ENCODE results near the gene ATF1.
"Not testable (repeated sequence)": the region's sequence is repeated elsewhere in the genome, so short reads cannot be mapped to it uniquely, and the experiment has no call there.

Gene ATF1

GRCh38 chr12:50790081-50790480 is 26.2 kb downstream of the ATF1 start:
- no peak for DNase-seq

GRCh38 chr12:50799908-50800307 is 36.0 kb downstream of the ATF1 start:
- DNase-seq: no peak

GRCh38 chr12:50803230-50803875 is 39.5 kb downstream of the ATF1 start:
- no peak for DNase-seq

GRCh38 chr12:50806176-50806575 is 42.3 kb downstream of the ATF1 start:
- DNase-seq: no peak

GRCh38 chr12:50809131-50809530 is 45.2 kb downstream of the ATF1 start:
- not testable (repeated sequence) for DNase-seq

- not testable (repeated sequence) for DNase-seq
Observed at GRCh38 chr12:50814921-50815320, 51.0 kb downstream of the ATF1 start.

GRCh38 chr12:50820177-50820576 is 56.3 kb downstream of the ATF1 start:
- no peak for DNase-seq

GRCh38 chr12:50822082-50822481 is 58.2 kb downstream of the ATF1 start:
- no peak for DNase-seq

- DNase-seq: not testable (repeated sequence)
Observed at GRCh38 chr12:50823724-50824123, 59.8 kb downstream of the ATF1 start.

GRCh38 chr12:50824914-50825313 is 61.0 kb downstream of the ATF1 start:
- no peak for DNase-seq

GRCh38 chr12:50825372-50825838 is 61.5 kb downstream of the ATF1 start:
- DNase-seq: peak in 1 of 58 donors; percentile 44

GRCh38 chr12:50828121-50828520 is 64.2 kb downstream of the ATF1 start:
- no peak for DNase-seq

GRCh38 chr12:50828886-50829285 is 65.0 kb downstream of the ATF1 start:
- DNase-seq: peak in 1 of 58 donors; percentile 57

GRCh38 chr12:50833801-50834200 is 69.9 kb downstream of the ATF1 start:
- not testable (repeated sequence) for DNase-seq

GRCh38 chr12:50839042-50839441 is 75.1 kb downstream of the ATF1 start:
- peak in 8 of 58 donors; percentile 2 to 55 (median 17) for DNase-seq

- DNase-seq: no peak
Observed at GRCh38 chr12:50840809-50841487, 77.0 kb downstream of the ATF1 start.

GRCh38 chr12:50841716-50842531 is 78.0 kb downstream of the ATF1 start:
- no peak for DNase-seq

GRCh38 chr12:50842637-50843493 is 79.0 kb downstream of the ATF1 start, which contains the start of gene TMPRSS12:
TMPRSS12 (plus strand) TSS chr12:50842926; CDS start chr12:50842965, 39 bp downstream.
- DNase-seq: peak in 3 of 58 donors; percentile 2 to 11 (median 6)

GRCh38 chr12:50845021-50845647 is 81.2 kb downstream of the ATF1 start:
- no peak for DNase-seq

GRCh38 chr12:50848963-50849362 is 85.1 kb downstream of the ATF1 start:
- no peak for DNase-seq

Measured in anterior cingulate cortex (tissue), 58 donors.